Adrenal gland (tissue), 12 donors: Measurements from ENCODE around the gene CSAD. TPM values are rescaled to one million over a fixed set of nuclear protein-coding genes. Genes with fewer than 3 reads are reported as not detected.
"Not testable (repeated sequence)": the region's sequence is repeated elsewhere in the genome, so short reads cannot be mapped to it uniquely, and the experiment has no call there.

Source experiments
- DNase-seq, 7 donors: peaks; one replicate each; pipeline ENCODE4 v3.0.0-alpha.2; 2019 to 2020
- H3K27ac ChIP-seq, 5 donors: fragments of 200-600 bp; sonication (generic) in 4 of 5; 1 replicate in 3 of 5; 2 replicates in 2 of 5; pipeline versions ENCODE4 v1.5.1 to v1.8.0; 2016 to 2020; ENCODE audit warnings: mild to moderate bottlenecking in 1 of 5
- H3K27me3 ChIP-seq: fragments of 200-600 bp; 2 replicates; pipeline ENCODE4 v1.8.0; 2021
- H3K36me3 ChIP-seq, 2 donors: fragments of 200-600 bp; replicated peaks in 1 of 2; 1 replicate in 1 of 2; 2 replicates in 1 of 2; pipeline versions ENCODE4 v1.5.1 to v1.8.0; 2018 to 2022
- H3K4me1 ChIP-seq, 2 donors: fragments of 200-600 bp; replicated peaks in 1 of 2; 1 replicate in 1 of 2; 2 replicates in 1 of 2; pipeline versions ENCODE4 v1.5.1 to v1.8.0; 2018 to 2021
- H3K4me3 ChIP-seq, 4 donors: fragments of 200-600 bp; sonication (generic) in 3 of 4; one replicate each; pipeline ENCODE4 v1.5.1; 2016 to 2018
- H3K9me3 ChIP-seq, 3 donors: fragments of 200-600 bp; sonication (generic) in 1 of 3; replicated peaks in 1 of 3; 1 replicate in 2 of 3; 2 replicates in 1 of 3; pipeline versions ENCODE4 v1.5.1 to v1.8.0; 2016 to 2021
- POLR2A ChIP-seq, 2 donors: fragments of 450-650 bp; IDR thresholded peaks; one replicate each; pipeline ENCODE4 v1.6.1; 2017; ENCODE audit warnings: antibody characterized with exemption in 2 of 2, mild to moderate bottlenecking in 2 of 2, moderate library complexity in 1 of 2
- WGBS, 4 donors: extraction: QIAGEN DNeasy Blood & Tissue Kit in 2 of 4; methylation state at CpG; one replicate each; pipeline versions ENCODE4 v1.1.5 to v1.1.7; 2013 to 2017; 5-methylcytosine and 5-hydroxymethylcytosine counted together
- intact Hi-C, 2 donors: fragments of 100-400 bp; cut with DNase I; formaldehyde crosslinking; loops; one replicate each; pipeline versions ENCODE4 v1.14.1 to v1.15.0; 2022 to 2023
- polyA plus RNA-seq, 3 donors: library from polyadenylated mRNA; stranded (reverse); fragments of 200-250 nt in 2 of 3; fragments of 350-450 nt in 1 of 3; fragmentation: Illumina TruSeq in 1 of 3; extraction: RNeasy Lipid Tissue Mini Kit (QIAGEN cat#74804) in 1 of 3; gene quantifications; one replicate each; pipeline ENCODE4 v1.2.3, GENCODE V29; 2013 to 2014
- total RNA-seq, 9 donors: library from RNA; depleted of rRNA in 4 of 9; stranded (reverse); fragments of >200 nt in 4 of 9; fragments of 120-200 nt in 1 of 9; fragmentation: NEBNext Ultra II Directional in 1 of 9; extraction: Animal tissue kit (Norgen Biotek cat#: 25700) in 1 of 9; gene quantifications; one replicate each; pipeline versions ENCODE4 v1.1.0 to v1.2.4, GENCODE V29; 2013 to 2023
- TF ChIP-seq, protein P1 (sequence below), 6 experiments: fragments of 450-650 bp in 4 of 6; fragments of 200-600 bp in 2 of 6; sonication (generic) in 1 of 6; IDR thresholded peaks; 1 replicate in 5 of 6; 2 replicates in 1 of 6; pipeline versions ENCODE4 v1.5.1 to v1.8.0; 2016 to 2021; ENCODE audit warnings: antibody characterized with exemption in 6 of 6, mild to moderate bottlenecking in 2 of 6, moderate library complexity in 1 of 6
- donor health status: healthy with polysubstance abuse.
- donor health status: Bipolar disorder and iron deficiency.
- donor health status: DM: yes; HTN: yes; CAD: no.
- donor health status: DM: no; HTN: no; CAD: no.
- donor health status: DM: no; HTN: no; CAD: no.
- donor health status: DM: yes; HTN: yes; CAD: no.

Gene CSAD
- total and polyA plus RNA-seq, 12 donors = 2.3 to 140 (median 20.6) TPM

GRCh38 chr12:53207042-53207441 is 26.3 kb upstream of the CSAD start, which contains the start of gene ITGB7:
Gene ITGB7 (minus strand): TSS chr12:53207251. CDS start chr12:53200443, 6,808 bp downstream.
- no peak within 1 kb of the TSS for H3K4me3 ChIP-seq
- no peak within 1 kb of the TSS for H3K27ac ChIP-seq
- H3K9me3 ChIP-seq = no peaks in the 10 kb centered on the region
- WGBS, 4 donors = 58 to 68% (median 61%) methylated on average over 5 of the region's 5 CpGs
- intact Hi-C loops = no loop called here
- DNase-seq = no peak
- H3K36me3 ChIP-seq = peaks cover 0 to 15% of the 10 kb centered on the region in 2 donors
- TF ChIP-seq, protein P1, sequence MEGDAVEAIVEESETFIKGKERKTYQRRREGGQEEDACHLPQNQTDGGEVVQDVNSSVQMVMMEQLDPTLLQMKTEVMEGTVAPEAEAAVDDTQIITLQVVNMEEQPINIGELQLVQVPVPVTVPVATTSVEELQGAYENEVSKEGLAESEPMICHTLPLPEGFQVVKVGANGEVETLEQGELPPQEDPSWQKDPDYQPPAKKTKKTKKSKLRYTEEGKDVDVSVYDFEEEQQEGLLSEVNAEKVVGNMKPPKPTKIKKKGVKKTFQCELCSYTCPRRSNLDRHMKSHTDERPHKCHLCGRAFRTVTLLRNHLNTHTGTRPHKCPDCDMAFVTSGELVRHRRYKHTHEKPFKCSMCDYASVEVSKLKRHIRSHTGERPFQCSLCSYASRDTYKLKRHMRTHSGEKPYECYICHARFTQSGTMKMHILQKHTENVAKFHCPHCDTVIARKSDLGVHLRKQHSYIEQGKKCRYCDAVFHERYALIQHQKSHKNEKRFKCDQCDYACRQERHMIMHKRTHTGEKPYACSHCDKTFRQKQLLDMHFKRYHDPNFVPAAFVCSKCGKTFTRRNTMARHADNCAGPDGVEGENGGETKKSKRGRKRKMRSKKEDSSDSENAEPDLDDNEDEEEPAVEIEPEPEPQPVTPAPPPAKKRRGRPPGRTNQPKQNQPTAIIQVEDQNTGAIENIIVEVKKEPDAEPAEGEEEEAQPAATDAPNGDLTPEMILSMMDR (IDR thresholded peaks at IDR 0.05) = no peak
- no peak for TF ChIP-seq POLR2A (IDR thresholded peaks at IDR 0.05)
- H3K4me1 ChIP-seq = peaks cover 0 to 9% of the 10 kb centered on the region in 2 donors
- H3K27me3 ChIP-seq = no peaks in the 10 kb centered on the region

DNA sequence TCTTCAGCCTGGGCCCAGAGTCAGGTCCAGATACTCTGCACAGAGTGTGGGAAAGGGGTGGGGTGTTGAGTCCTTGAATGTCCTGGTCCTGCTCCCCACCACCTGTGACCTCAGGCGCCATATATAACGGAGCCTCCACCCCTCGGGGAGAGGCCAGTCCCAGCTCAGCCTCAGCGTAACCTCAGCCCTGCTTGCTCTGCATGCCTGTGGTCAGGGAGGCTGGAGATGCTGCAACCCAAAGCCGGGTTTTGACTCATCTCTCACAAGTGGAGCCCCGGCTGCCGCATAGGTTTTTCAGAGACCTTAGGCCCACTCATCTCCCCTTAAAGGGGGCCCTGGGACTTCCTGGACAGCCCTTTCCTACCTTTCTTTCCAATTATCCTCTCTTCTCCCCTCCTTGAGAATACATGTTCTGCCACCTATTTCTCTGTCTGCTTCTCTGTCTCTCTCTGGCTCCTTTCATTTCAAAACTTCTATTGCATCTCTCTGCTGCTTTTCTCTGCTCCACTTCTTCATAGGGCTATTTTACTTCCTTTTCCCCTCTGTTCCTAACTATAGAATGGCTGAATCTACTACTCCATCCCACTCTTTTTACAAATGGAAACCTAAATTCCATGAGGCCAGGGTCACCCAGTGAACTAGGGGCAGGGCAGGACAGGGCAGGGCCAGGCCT is 25.2 kb upstream of the CSAD start:
- no peak for DNase-seq
- Histone ChIP-seq H3K27ac (no peak overlapping the region), H3K27me3 (no peaks in the 10 kb centered on the region), H3K9me3 (no peaks in the 10 kb centered on the region), H3K4me3 (no peak overlapping the region), H3K4me1 (peaks cover 0 to 9% of the 10 kb centered on the region in 2 donors), H3K36me3 (peaks cover 0 to 4% of the 10 kb centered on the region in 2 donors)
- WGBS, 4 donors = 56 to 74% (median 61%) methylated on average over 7 of the region's 7 CpGs
- TF ChIP-seq POLR2A (IDR thresholded peaks at IDR 0.05) = no peak
- TF ChIP-seq, protein P1 (IDR thresholded peaks at IDR 0.05) = no peak
- intact Hi-C loops = no loop called here

- H3K4me3 ChIP-seq = no peak overlapping the region
- DNase-seq = no peak
- H3K27ac ChIP-seq = no peak overlapping the region
- H3K36me3 ChIP-seq = no peaks in the 10 kb centered on the region
- H3K4me1 ChIP-seq = peaks cover 0 to 9% of the 10 kb centered on the region in 2 donors
- TF ChIP-seq, protein P1 (IDR thresholded peaks at IDR 0.05) = no peak
- TF ChIP-seq POLR2A (IDR thresholded peaks at IDR 0.05) = no peak
- 56 to 91% (median 80%) methylated on average over 1 of the region's 1 CpG for WGBS, 4 donors
- intact Hi-C loops = no loop called here
- no peaks in the 10 kb centered on the region for H3K9me3 ChIP-seq
- H3K27me3 ChIP-seq = no peaks in the 10 kb centered on the region
Measured at GRCh38 chr12:53204351-53204750, 23.6 kb upstream of the CSAD start.

- intact Hi-C loops, H3K4me3 ChIP-seq, H3K27ac ChIP-seq, DNase-seq, H3K4me1 ChIP-seq, H3K9me3 ChIP-seq, H3K36me3 ChIP-seq, H3K27me3 ChIP-seq: not testable (repeated sequence)
- WGBS, 4 donors = 82 to 85% (median 84%) methylated on average over 7 of the region's 7 CpGs
Measured at GRCh38 chr12:53202316-53202715, 21.6 kb upstream of the CSAD start.

DNA sequence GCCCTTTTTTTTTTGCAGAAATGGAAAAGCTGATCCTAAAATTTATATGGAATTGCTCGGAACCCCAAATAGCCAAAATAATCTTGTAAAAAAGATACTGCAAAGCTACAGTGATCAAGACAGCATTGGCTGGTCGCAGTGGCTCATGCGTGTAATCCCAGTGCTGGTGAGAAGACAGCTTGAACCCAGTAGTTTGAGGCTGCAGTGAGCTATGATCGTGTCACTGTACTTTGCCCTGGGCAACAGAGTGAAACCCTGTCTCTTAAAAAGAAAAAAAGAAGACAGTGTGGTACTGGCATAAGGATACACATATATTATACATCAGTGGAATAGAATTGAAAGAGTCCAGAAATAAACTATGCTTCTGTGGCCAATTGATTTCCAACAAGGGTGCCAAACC is 20.9 kb upstream of the CSAD start:
- no peaks in the 10 kb centered on the region for H3K27me3 ChIP-seq
- H3K36me3 ChIP-seq = no peaks in the 10 kb centered on the region
- peaks cover 4 to 12% of the 10 kb centered on the region in 2 donors for H3K4me1 ChIP-seq
- no peak overlapping the region for H3K27ac ChIP-seq
- H3K9me3 ChIP-seq = no peaks in the 10 kb centered on the region
- no peak for TF ChIP-seq POLR2A (IDR thresholded peaks at IDR 0.05)
- TF ChIP-seq, protein P1 (IDR thresholded peaks at IDR 0.05) = no peak
- DNase-seq = no peak
- intact Hi-C loops = no loop called here
- WGBS, 4 donors = 93 to 99% (median 94%) methylated on average over 4 of the region's 4 CpGs
- no peak overlapping the region for H3K4me3 ChIP-seq
